CD4-positive, alpha-beta T cell treated with Interleukin-2 at 100 ng/mL for 4 hours (primary cell): ENCODE data around the gene LNX1.
"Not testable (repeated sequence)": the region's sequence is repeated elsewhere in the genome, so short reads cannot be mapped to it uniquely, and the experiment has no call there.

Experiments
- DNase-seq: peaks from one replicate; pipeline ENCODE4 v3.0.0-alpha.2; 2020; ENCODE audit warnings: low spot score

The LNX1 gene

DNA sequence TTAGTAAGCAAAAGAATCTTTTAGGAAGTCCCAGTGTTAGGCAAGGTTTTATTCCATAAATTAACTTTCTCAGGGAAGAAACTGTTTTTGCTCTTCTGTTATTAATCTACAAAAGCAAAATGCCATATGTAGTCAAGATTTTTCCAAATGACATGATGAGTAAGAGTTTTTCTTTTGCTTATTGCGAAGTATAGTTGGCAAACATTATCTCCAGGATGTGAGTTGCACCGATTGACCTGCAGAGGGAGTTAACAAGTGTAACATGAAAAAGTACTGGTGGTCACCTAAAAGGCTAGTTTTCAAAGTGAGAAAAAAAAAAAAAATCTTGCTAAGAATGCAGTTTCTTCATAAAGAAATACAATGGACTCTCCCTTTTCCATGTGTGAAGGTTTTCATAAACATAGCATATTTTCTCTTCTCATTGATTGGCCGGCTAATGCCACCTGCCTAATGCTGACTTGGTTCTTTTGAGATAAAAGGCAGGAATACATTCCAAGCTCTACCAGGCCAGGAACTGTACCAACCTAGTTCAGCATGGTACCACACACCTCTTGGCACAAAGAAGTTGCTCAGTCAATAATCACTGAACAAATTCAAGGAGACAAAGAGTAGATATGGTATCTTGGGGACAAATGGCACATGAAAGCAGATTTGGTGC lies 100.2 kb downstream of the LNX1 start:
- no peak for DNase-seq

DNA sequence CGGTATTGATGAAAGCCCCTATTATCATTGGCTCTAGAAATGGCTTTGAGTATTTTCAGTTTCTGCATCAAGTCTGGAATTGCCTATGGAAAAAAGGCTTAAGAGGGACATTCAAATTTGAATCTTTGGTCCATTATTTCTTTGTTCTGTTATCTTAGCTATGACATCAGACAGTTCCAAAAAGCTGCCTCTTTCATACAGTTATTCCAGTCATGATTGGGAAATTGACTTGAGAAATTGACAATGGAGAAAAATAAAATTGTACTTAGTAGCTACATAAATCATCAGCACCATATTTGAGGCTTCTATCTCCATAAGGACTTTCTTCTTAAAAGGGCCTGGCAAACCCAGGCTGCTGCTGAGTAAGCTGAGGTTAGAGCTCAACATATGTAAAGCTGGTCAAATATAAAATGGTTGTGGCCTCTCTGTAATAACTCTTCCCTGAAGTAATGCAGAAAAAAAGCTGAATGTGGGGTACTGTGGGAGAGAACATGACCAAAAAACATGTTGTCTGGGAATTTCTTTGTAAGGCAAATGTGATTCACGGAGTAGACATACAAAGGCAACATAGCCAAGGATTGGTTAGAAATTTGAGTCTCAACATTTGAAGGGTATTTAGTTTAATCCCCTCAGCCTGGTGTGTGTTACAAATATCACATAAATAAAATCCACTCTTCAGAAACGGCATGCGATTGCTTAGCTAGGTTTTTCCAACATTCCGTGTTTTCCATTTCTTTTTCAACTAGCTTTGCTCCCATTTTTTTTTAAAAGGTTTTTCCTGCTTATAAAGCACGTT lies 100.9 kb downstream of the LNX1 start:
- no peak for DNase-seq

DNA sequence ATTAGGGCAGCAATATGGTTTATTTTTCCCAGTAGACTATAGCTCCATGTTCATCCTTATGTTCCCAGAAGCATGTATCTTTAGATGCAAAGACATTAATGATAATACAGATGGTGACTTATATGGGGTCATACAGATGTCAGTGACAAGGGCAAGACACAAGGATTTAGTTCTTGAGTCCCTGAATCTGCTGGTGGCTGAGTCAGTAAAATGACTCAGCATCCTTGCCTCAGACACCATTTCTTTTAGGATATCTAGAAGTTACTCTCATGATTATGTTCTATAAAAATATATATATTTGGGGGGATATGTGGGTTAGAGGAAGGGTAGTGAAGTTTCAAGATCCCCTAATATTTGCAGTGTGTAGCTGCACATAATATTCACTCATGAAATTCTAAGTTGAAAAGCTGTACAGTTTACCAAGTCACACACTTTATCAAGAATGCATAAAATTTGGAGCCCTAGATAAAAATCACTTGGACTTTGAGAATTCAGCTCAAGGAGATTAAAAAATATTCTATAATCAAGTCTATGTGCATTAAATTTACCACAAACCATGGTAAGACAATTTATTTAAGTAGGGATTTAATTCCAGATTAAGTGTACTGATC lies 101.9 kb downstream of the LNX1 start:
- no peak for DNase-seq

DNA sequence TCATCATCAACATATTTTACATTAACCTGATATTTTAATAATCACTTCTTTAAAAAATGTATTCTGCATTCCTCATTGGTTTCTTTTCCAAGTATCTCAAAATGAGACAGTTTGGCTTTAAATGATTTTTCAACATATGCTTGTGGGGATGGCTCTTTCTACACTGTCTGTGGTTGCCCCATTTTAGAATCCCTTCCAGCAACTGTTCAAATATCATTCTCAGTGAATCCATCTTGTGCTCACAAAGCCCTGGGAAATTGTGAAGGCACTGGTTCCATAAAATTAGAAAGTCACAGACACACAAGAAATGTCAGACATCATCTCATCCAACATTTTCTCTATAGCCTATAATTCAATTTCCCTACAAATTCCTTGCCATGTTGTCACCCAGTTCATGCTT lies 103.5 kb downstream of the LNX1 start:
- DNase-seq = no peak

DNA sequence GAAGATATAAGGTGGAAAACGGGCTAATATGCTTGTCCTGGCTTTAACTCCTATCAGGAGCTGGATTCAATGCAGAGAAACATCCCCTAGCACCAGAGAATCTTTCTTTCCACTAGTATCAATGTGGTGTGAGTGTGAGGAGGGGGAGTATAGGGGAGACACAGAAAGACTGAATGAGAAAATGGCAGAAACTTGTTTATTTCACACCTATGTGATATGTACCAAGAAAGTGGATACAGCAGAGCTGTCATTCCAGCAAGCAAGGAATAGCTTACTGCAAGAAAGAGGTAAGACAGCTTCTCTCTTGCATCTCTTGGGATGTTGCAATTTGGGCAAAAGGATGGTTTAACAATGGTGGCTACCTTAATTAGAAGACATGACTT lies 105.6 kb downstream of the LNX1 start:
- DNase-seq = no peak

DNA sequence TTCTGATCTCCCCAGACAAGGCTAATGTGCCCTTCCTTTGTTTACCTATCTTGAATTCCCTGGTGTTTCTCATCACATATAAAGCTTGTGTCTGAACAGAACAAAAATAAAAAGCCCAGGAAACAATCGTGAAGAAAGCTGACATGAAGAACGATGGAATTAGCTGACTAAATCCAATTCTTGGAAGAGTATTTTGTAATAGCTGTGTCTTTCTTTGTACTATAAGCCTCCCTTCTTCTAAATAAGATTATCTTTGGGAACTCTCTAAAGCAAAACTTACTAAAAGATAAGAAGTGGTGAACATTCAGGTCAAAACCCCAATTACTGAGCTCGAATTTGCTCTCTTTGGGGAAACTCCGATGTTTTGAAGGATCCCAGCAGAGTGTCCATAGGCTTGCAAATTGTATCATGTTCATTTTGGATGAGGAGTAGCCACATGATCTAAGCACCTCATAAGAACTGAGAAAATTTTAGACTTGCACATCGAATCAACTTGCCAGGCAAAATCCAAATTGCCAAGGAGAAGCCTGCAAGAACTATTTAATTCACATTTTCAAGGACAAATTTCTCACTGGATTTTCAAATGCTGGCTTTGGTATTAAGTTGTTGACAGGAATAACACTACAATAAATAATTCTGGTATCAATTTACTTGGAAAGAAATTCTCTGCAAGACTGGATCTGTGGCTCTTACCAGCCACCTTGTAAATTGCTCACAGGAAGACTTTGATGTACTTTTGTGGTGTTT lies 106.2 kb downstream of the LNX1 start:
- no peak for DNase-seq

DNA sequence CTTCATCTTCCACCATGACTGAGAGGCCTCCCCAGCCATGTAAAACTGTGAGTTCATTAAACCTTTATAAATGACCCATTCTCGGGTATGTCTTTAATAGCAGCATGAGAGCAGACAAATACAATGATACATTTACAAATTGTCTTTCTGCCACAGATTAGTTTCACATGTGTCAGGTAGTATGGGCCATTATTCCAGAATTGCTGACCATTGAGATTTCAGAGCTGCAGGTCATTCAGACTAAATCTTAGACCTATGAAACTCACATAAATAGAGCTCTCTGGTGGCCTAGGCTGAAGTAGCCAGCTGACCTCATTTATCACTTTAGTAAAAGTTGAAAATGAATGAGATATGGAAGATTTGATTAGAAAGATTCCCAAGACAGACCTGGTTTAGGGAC lies 108.0 kb downstream of the LNX1 start:
- no peak for DNase-seq

DNA sequence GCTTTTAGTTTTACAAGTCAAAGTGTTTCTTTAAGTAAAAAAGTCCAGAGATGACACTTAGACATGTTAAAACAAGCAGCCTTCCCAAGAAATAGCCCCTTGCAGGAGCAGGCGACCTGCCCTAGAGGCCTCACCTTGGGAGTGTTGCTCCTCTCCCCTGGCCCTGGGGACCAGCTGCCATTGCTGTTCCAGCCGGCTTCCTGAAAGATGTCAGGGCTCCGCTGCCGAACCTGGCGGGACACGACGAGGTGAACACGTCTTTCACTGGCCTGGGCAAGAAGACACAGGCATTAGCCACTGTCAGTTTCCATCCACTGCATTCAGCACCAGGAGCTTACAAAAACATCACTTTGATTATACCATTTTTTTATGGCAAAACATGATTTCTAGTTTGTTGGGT lies 109.7 kb downstream of the LNX1 start:
- no peak for DNase-seq

DNA sequence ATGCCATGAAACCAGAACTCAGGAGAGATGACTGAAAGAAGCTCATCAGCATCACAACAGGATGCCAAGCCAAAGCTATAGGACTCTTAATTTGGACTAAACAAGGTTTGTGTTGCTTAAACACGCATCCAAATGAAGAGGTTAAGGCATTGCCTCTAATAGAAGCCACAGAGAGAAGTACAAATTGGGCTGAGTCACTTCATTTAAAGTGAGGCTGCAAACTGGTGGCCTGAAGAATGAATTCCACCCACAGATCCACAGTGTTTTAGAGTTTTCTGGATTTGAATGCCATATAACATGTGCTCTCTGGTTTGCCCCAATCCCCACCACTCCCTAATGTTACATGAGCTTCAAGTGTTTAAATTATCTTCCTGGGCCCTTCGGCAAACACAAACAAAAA lies 110.4 kb downstream of the LNX1 start:
- DNase-seq = no peak

DNA sequence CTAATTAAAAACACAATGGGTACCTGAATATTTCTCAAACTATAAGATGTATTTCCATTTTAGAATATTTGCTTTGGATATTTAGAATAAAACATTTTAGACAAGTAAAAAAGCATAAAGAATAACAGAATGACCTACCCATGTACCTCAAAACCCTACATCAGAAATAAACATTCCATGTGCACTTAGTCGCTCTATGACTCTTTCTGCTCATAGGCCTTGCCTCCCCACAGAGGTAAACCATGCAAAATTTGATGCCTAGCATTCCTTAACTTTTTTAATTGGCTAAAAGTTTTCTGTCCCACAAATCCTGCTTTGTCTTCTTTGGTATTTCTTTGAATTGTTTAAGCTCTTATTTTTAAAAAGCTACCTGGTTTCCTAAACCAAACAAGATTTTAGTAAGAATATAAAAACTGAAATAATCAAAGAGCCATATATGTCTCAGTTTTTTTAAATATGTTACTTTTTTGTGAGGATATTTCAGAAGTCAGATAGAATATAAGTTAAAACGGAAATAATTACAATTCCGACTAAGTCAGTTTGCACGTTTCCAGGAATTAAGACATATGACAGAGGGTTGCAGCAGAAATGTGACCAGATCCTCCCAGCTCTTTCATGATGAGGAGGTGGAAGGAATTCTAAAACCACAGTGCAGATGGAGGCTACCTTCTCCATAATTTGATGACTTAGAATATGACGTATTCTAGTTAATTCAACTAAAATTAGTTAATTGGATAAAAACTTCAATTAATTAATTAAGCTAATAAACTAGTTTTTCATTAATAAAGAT lies 111.4 kb downstream of the LNX1 start:
- no peak for DNase-seq

DNA sequence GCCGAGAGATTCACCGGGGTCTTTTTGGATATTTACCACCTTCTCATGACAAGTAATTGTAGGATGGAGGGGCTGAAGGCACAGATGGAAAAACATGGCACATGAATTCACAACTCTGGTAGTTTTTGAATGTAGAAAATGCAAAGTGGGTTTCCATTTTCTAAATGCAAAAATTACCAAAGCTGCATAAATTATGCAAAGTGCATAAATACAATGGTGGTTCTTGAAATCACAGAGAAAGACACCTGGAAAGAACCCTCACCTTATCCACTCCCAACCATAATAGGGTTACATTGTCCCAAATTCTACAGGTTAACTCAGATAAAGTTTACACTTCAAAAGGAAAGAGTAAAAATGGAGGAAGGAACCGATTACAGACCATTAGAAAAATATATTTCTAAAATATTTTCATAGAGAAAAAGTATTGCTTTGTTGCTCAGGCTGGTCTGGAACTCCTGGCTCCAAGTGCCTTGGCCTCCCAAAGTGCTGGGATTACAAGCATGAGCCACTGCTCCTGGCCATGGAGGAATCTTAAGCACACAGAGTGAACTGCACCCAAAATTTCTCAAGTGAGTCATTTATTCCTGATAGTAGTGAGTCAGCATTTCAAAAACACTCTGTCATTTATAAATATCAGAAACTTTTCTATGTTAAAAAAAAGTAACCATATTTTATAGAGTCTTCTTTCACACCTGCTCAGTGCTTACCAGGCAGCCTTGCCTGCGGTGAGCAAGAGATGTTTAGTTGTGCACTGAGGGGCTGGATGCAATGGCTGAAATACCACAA lies 112.4 kb downstream of the LNX1 start:
- no peak for DNase-seq

DNA sequence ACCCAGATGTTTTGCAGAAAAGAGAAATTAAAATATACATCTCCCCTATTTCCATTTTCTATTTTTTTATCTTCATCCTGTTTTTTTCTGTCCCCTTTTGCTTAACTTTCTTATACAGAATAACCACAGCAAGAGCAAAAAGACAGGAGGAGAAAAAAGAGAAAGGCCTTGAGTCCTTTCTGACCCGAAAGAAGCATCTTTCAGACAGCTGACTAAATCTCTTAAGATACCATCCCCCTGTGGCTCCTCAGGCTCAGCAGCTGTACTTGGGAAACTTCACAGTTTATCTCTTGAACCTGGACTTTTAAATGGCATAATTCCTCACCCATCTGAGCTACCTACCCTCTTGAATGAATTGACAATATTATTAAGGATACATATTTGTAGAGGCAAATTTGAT lies 113.7 kb downstream of the LNX1 start:
- DNase-seq = no peak

DNA sequence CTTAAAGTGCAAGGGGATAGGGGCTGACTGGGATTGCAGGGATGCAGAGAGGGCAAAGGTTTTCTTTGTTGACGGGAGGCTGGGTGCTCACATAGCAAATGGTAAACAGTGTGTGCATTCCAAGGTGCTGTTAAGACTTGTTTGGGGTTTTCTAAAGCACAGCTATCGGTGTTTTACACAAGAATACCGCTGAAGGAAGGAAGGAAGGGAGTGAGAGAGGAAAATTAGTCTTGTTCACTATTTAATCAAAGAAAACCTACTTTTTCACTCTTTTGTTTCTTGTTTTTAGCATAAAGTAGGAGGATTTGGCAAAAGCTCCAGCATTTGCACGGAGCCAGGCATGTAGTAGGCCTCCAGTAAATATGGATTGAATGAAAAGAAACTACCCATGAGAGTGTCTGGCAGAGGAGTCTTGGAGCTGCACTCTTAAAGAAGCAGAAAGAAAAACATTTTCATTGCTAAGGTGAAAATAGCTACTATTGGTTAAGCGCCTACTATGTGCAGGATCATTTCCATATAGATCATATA lies 114.2 kb downstream of the LNX1 start:
- no peak for DNase-seq

DNA sequence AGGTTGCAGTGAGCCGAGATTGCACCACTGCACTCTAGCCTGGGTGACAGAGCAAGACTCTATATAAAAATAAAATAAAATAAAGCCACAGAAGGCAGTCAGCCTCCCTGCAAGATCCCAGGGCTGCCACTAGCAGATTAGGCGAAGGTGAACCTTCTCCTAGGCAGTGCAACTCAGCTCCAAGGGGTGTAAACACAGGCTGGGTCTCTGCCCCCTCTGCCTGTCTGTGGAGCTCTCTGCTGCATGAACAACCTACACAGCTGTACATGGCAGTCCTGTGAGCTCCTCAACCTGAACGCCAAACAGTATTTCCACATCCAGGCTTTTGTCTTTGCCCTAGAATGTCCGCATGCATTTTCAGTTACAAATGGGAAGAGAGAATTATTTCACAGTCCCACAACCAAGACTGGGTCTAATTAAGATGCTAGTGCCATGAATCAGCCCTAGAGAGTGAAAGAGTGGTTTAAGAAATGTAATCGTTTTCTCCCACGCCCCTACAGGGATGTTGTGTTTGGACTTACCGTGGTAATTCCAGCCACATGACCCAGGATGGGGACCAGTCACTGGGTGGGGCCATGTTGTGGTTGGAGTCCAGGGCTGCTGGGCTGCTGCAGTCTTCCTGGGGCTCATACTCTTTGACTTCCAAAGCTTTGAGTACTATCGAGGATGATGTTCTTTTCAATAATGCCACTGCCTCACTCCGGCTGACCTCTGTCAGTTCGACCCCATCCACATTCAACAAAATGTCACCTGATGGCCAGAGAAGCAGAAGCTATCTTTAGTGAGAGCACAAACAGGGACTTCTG lies 114.9 kb downstream of the LNX1 start:
- no peak for DNase-seq

DNA sequence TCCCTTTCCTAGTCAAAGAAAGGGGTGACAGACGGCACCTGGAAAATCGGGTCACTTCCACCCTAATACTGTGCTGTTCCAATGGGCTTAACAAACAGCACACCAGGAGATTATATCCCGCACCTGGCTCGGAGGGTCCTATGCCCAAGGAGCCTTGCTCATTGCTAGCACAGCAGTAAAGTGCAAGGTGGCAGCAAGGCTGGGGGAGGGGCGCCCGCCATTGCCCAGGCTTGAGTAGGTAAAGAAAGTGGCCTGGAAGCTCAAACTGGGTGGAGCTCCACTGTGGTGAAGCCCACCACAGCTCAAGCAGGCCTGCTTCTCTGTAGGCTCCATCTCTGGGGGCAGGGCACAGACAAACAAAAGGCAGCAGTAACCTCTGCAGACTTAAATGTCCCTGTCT lies 124.7 kb downstream of the LNX1 start:
- not testable (repeated sequence) for DNase-seq

DNA sequence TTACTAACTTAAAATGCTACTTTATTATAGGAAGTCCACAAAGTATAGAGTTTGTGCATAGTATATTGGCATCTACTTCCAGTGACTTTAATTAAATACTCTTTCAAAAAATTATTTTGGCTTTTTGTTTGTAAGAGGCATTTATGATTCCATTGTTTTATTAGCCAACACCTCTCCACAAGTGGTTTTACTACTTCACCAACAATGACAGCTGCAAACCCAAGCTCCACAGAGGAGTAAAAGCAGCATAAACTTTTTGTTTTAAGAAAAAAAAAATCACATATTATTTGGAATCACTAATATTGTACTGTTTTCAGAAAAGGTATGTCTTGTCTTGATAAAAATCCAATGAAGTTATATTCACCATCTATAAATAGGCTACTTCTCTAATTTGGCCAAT lies 125.4 kb downstream of the LNX1 start:
- no peak for DNase-seq

DNA sequence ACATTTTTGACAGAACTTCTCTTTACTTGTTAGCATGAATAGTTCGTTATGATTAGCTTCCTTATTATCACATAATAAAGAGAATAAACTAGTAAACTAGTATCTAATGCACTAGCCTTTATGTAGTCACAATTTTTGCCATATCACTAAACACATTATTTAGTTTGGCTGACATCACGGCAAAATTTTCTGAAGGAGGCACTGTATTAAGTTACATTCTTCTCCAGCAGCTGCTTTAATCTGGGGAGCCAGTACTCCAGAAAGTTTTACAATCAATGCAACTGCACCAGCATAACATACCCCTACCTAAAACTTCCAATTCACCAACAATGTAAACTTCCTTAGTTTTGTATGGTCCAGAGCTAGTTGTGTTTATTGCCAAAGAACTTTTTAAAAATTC lies 126.0 kb downstream of the LNX1 start:
- DNase-seq = no peak

DNA sequence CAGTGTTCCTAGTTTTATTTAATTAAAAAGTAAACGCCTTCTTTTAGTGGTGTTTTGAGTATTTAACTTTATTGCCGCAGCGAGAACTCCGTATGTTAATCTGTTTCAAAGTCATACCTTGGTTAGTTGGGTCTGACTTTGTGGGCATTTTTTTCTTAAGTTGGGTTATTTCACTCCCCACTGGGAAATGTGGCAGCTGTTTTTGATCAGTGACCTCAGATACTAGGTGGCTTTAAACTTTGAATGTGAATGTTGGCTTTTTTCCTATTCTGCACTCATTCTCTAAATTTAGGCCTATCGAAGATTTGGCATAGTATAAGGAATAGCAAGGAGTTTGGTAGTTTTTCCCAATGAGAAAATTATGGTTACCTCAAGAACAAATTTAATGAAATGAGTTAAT lies 127.9 kb downstream of the LNX1 start:
- no peak for DNase-seq

DNA sequence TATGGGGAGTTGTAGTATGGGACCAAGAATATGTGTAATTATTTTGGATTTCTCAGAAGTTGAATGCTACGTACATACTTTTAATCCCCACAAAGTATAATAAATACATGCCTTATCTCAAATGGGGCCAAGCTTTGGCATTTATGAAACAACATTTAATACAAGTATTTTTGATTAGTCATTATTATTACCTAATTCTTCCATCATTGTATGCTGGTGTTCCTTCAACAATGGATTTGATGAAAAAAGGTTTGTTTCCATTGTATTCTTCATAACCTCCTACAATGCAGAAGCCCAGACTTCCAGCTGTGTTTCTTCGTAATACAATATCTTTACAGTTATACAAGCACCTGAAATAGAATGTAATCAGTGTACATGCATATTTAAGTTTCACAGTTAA lies 130.0 kb downstream of the LNX1 start:
- no peak for DNase-seq

DNA sequence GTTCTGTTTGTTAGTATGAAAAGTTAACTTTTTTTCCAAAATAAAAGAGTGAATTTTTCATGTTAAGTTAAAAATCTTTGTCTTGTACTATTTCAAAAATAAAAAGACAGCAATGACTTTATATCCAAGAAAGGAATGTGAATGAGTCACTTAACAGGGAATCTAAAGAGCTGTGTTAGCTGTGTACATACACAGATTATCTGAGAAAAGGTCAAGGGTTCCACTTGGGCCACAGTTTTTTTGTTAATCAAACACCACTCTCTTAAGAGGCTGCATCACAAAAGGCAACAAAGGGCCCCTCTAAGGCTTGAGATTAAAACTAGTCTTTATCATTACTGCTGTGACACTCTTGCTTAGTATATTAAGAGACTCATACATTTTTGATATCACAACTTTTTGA lies 131.7 kb downstream of the LNX1 start:
- DNase-seq = no peak
